HL-60 (cell line): ENCODE data around the gene SUPV3L1.

Experiments used
- DNase-seq, 2 experiments: peaks; one replicate each; pipeline ENCODE4 v3.0.0-alpha.2; 2010 to 2020; ENCODE audit warnings: low read depth in 1 of 2, low spot score in 1 of 2
- H3K27ac ChIP-seq: fragments of 250-450 bp; sonication (Bioruptor Pico); replicated peaks from 2 replicates; pipeline ENCODE4 v1.5.1; 2020; ENCODE audit warnings: mild to moderate bottlenecking, moderate library complexity
- H3K27me3 ChIP-seq: fragments of 250-450 bp; sonication (Bioruptor Pico); 2 replicates; pipeline ENCODE4 v1.5.1; 2021; ENCODE audit warnings: mild to moderate bottlenecking, moderate library complexity; ENCODE audit not compliant: insufficient read depth, poor library complexity, severe bottlenecking
- H3K4me3 ChIP-seq: replicated peaks from 2 replicates; pipeline ENCODE4 v1.5.1; 2011; ENCODE audit warnings: mild to moderate bottlenecking, control low read depth, low read length; ENCODE audit not compliant: insufficient read depth
- CTCF ChIP-seq: IDR thresholded peaks from one replicate; pipeline ENCODE4 v1.5.1; 2011; ENCODE audit warnings: low read length, control low read depth, inconsistent platforms; ENCODE audit not compliant: insufficient read depth
- GABPA ChIP-seq: IDR thresholded peaks from 2 replicates; pipeline ENCODE4 v1.6.1; 2012; ENCODE audit warnings: low read depth
- POLR2AphosphoS5 ChIP-seq: IDR thresholded peaks from 2 replicates; pipeline ENCODE4 v1.6.1; 2012; ENCODE audit warnings: low read depth
- REST ChIP-seq: IDR thresholded peaks from 2 replicates; pipeline ENCODE4 v1.6.1; 2012; ENCODE audit warnings: low read depth; ENCODE audit not compliant: insufficient replicate concordance
- SPI1 ChIP-seq: IDR thresholded peaks from 2 replicates; pipeline ENCODE4 v1.6.1; 2012; ENCODE audit warnings: low read depth, mild to moderate bottlenecking, borderline replicate concordance

Gene SUPV3L1

GRCh38 chr10:69216577-69217118 is 36.6 kb downstream of the SUPV3L1 start:
- no peak for DNase-seq
- Histone ChIP-seq H3K27ac (no peak overlapping the region), H3K27me3 (no peaks in the 10 kb centered on the region), H3K4me3 (no peak overlapping the region)
- no peak for TF ChIP-seq GABPA
- no peak for TF ChIP-seq SPI1
- TF ChIP-seq POLR2AphosphoS5: no peak
- no peak for TF ChIP-seq CTCF
- no peak for TF ChIP-seq REST

GRCh38 chr10:69217119-69217754 is 37.2 kb downstream of the SUPV3L1 start:
- Histone ChIP-seq H3K27ac (no peak overlapping the region), H3K4me3 (no peak overlapping the region), H3K27me3 (no peaks in the 10 kb centered on the region)
- no peak for TF ChIP-seq SPI1
- TF ChIP-seq CTCF: no peak
- TF ChIP-seq POLR2AphosphoS5: no peak
- TF ChIP-seq REST: no peak
- no peak for TF ChIP-seq GABPA
- no peak for DNase-seq

GRCh38 chr10:69218831-69219230 is 38.8 kb downstream of the SUPV3L1 start:
- TF ChIP-seq POLR2AphosphoS5: no peak
- H3K27me3 ChIP-seq: no peaks in the 10 kb centered on the region
- no peak overlapping the region for H3K4me3 ChIP-seq
- H3K27ac ChIP-seq: no peak overlapping the region
- DNase-seq: no peak

GRCh38 chr10:69220041-69220451 is 40.0 kb downstream of the SUPV3L1 start, which contains the start of gene HKDC1:
Gene HKDC1, plus strand, starts transcription at chr10:69220332. Its CDS starts 104 bp downstream, at chr10:69220436.
- no peak within 1 kb of the TSS for H3K27ac ChIP-seq

More at GRCh38 chr10:69220041-69220451, 40.0 kb downstream of the SUPV3L1 start, which contains the start of gene HKDC1:
- H3K27me3 ChIP-seq: no peaks in the 10 kb centered on the region
- no peak for DNase-seq
- TF ChIP-seq REST (no peak), GABPA (no peak), SPI1 (no peak), CTCF (no peak)
- H3K4me3 ChIP-seq: no peak within 1 kb of the TSS
